Stimulated activated effector memory CD8-positive, alpha-beta T cell treated with anti-CD3 and anti-CD28 coated beads, Interleukin-12 subunit alpha, Interleukin-12 subunit beta, amount 100 ng/mL, for 72 hours (primary cell): ENCODE results near the gene HCAR2.
A peak's percentile ranks its signal among the peaks of the same experiment; 100 is the strongest.
"Not testable (repeated sequence)": the region's sequence is repeated elsewhere in the genome, so short reads cannot be mapped to it uniquely, and the experiment has no call there.

Experiments used
- ATAC-seq: fragments of 150-1000 bp; cut with Tn5 transposase; 2 replicates; pipeline ENCODE4 v1.10.0; 2021
- DNase-seq, 2 donors: peaks; one replicate each; pipeline ENCODE4 v3.0.0; 2021 to 2022; ENCODE audit warnings: low spot score in 2 of 2
- H3K27ac Mint-ChIP-seq: one replicate; pipeline ENCODE4 v1.8.0; 2022; ENCODE audit warnings: mild to moderate bottlenecking, mixed read lengths
- H3K36me3 Mint-ChIP-seq: one replicate; pipeline ENCODE4 v1.8.0; 2022; ENCODE audit warnings: mild to moderate bottlenecking, mixed read lengths
- H3K4me1 Mint-ChIP-seq: one replicate; pipeline ENCODE4 v1.8.0; 2022; ENCODE audit warnings: mixed read lengths
- H3K4me3 Mint-ChIP-seq: one replicate; pipeline ENCODE4 v1.8.0; 2022; ENCODE audit warnings: mild to moderate bottlenecking, mixed read lengths
- H3K9me3 Mint-ChIP-seq: one replicate; pipeline ENCODE4 v1.8.0; 2022; ENCODE audit warnings: mixed read lengths

The HCAR2 gene

GRCh38 chr12:122726080-122726558 lies 23.0 kb upstream of the HCAR2 start:
- Mint-ChIP-seq H3K9me3 (no peaks in the 10 kb centered on the region), H3K27ac (no peak overlapping the region), H3K4me3 (peak overlapping the region; percentile 22), H3K36me3 (no peaks in the 10 kb centered on the region), H3K4me1 (peaks cover 36% of the 10 kb centered on the region)
- no peak for DNase-seq
- no peak for ATAC-seq

- H3K9me3 Mint-ChIP-seq, result no peaks in the 10 kb centered on the region
- H3K4me1 Mint-ChIP-seq, result peaks cover 39% of the 10 kb centered on the region
- ATAC-seq (no peak), DNase-seq (no peak)
- no peaks in the 10 kb centered on the region for H3K36me3 Mint-ChIP-seq
- H3K4me3 Mint-ChIP-seq, result peak overlapping the region; percentile 22
- H3K27ac Mint-ChIP-seq, result no peak overlapping the region
Measured at GRCh38 chr12:122725452-122726079, 22.4 kb upstream of the HCAR2 start.

GRCh38 chr12:122724641-122725243 lies 21.6 kb upstream of the HCAR2 start:
- ATAC-seq (no peak), DNase-seq (no peak)
- no peaks in the 10 kb centered on the region for H3K36me3 Mint-ChIP-seq
- H3K4me3 Mint-ChIP-seq, result no peak overlapping the region
- H3K4me1 Mint-ChIP-seq, result peaks cover 38% of the 10 kb centered on the region
- no peaks in the 10 kb centered on the region for H3K9me3 Mint-ChIP-seq
- H3K27ac Mint-ChIP-seq, result no peak overlapping the region

- Mint-ChIP-seq H3K9me3 (no peaks in the 10 kb centered on the region), H3K4me3 (no peak overlapping the region), H3K27ac (peak overlapping the region; percentile 48), H3K36me3 (no peaks in the 10 kb centered on the region), H3K4me1 (peaks cover 37% of the 10 kb centered on the region)
- ATAC-seq (no peak), DNase-seq (no peak)
Measured at GRCh38 chr12:122722387-122722786, 19.2 kb upstream of the HCAR2 start.

GRCh38 chr12:122721057-122721545 lies 17.9 kb upstream of the HCAR2 start:
- ATAC-seq (peak; percentile 79), DNase-seq (no peak)
- no peaks in the 10 kb centered on the region for H3K36me3 Mint-ChIP-seq
- peak overlapping the region; percentile 9 for H3K4me3 Mint-ChIP-seq
- peaks cover 32% of the 10 kb centered on the region for H3K4me1 Mint-ChIP-seq
- H3K27ac Mint-ChIP-seq, result peak overlapping the region; percentile 48
- H3K9me3 Mint-ChIP-seq, result no peaks in the 10 kb centered on the region

- not testable (repeated sequence) for H3K9me3 Mint-ChIP-seq, H3K27ac Mint-ChIP-seq, DNase-seq, H3K4me3 Mint-ChIP-seq, ATAC-seq, H3K36me3 Mint-ChIP-seq
- H3K4me1 Mint-ChIP-seq, result peaks cover 13% of the 10 kb centered on the region
Measured at GRCh38 chr12:122716658-122717057, 13.5 kb upstream of the HCAR2 start, which contains the start of gene HCAR3. HCAR3 (minus strand) TSS chr12:122716811; CDS start chr12:122716737, 74 bp downstream.

- not testable (repeated sequence) for H3K27ac Mint-ChIP-seq
Measured at GRCh38 chr12:122715211-122715610, 12.1 kb upstream of the HCAR2 start.

GRCh38 chr12:122713491-122714188 lies 10.5 kb upstream of the HCAR2 start:
- not testable (repeated sequence) for H3K27ac Mint-ChIP-seq, DNase-seq, ATAC-seq, H3K36me3 Mint-ChIP-seq, H3K4me3 Mint-ChIP-seq, H3K9me3 Mint-ChIP-seq, H3K4me1 Mint-ChIP-seq

More at GRCh38 chr12:122715211-122715610, 12.1 kb upstream of the HCAR2 start:
- ATAC-seq, DNase-seq, H3K4me1 Mint-ChIP-seq, H3K36me3 Mint-ChIP-seq, H3K9me3 Mint-ChIP-seq, H3K4me3 Mint-ChIP-seq: not testable (repeated sequence)

- not testable (repeated sequence) for H3K4me3 Mint-ChIP-seq, H3K27ac Mint-ChIP-seq, H3K9me3 Mint-ChIP-seq, DNase-seq, ATAC-seq, H3K4me1 Mint-ChIP-seq, H3K36me3 Mint-ChIP-seq
Measured at GRCh38 chr12:122711266-122711665, 8.1 kb upstream of the HCAR2 start.

- DNase-seq, H3K9me3 Mint-ChIP-seq, H3K36me3 Mint-ChIP-seq, H3K4me1 Mint-ChIP-seq, ATAC-seq, H3K4me3 Mint-ChIP-seq: not testable (repeated sequence)
- peak overlapping the region; percentile 41 for H3K27ac Mint-ChIP-seq
Measured at GRCh38 chr12:122710341-122710740, 7.2 kb upstream of the HCAR2 start.

- not testable (repeated sequence) for H3K27ac Mint-ChIP-seq, DNase-seq, H3K4me3 Mint-ChIP-seq, H3K36me3 Mint-ChIP-seq, H3K9me3 Mint-ChIP-seq, H3K4me1 Mint-ChIP-seq, ATAC-seq
Measured at GRCh38 chr12:122709287-122709686, 6.1 kb upstream of the HCAR2 start.

- not testable (repeated sequence) for H3K4me1 Mint-ChIP-seq, H3K27ac Mint-ChIP-seq, H3K36me3 Mint-ChIP-seq, DNase-seq, H3K4me3 Mint-ChIP-seq, H3K9me3 Mint-ChIP-seq, ATAC-seq
Measured at GRCh38 chr12:122703841-122704240, 684 bp upstream of the HCAR2 start.

GRCh38 chr12:122701481-122701880 lies 1.7 kb downstream of the HCAR2 start:
- not testable (repeated sequence) for H3K4me3 Mint-ChIP-seq, DNase-seq, H3K27ac Mint-ChIP-seq, H3K36me3 Mint-ChIP-seq, ATAC-seq, H3K9me3 Mint-ChIP-seq, H3K4me1 Mint-ChIP-seq

GRCh38 chr12:122700038-122700710 lies 3.0 kb downstream of the HCAR2 start:
- H3K27ac Mint-ChIP-seq, H3K9me3 Mint-ChIP-seq, DNase-seq, ATAC-seq, H3K4me3 Mint-ChIP-seq, H3K36me3 Mint-ChIP-seq, H3K4me1 Mint-ChIP-seq: not testable (repeated sequence)

GRCh38 chr12:122696922-122697321 lies 6.2 kb downstream of the HCAR2 start:
- not testable (repeated sequence) for H3K9me3 Mint-ChIP-seq, H3K27ac Mint-ChIP-seq, ATAC-seq, DNase-seq, H3K36me3 Mint-ChIP-seq, H3K4me1 Mint-ChIP-seq, H3K4me3 Mint-ChIP-seq
